Neural progenitor cell (in vitro differentiated cells): Measurements from ENCODE around the gene ALK.

Source experiments
- EZH2 ChIP-seq: fragments of 200-600 bp; sonication (generic); IDR thresholded peaks from 2 replicates; pipeline ENCODE4 v1.6.1; 2017; ENCODE audit warnings: antibody characterized with exemption, mild to moderate bottlenecking, moderate library complexity
- EZH2phosphoT487 ChIP-seq: fragments of 200-600 bp; sonication (generic); IDR thresholded peaks from 2 replicates; pipeline ENCODE4 v1.6.1; 2017; ENCODE audit warnings: antibody characterized with exemption
- TF ChIP-seq, protein P1 (sequence below): fragments of 200-600 bp; sonication (generic); IDR thresholded peaks from 2 replicates; pipeline ENCODE4 v1.5.1; 2017; ENCODE audit warnings: antibody characterized with exemption, mild to moderate bottlenecking

DNA sequence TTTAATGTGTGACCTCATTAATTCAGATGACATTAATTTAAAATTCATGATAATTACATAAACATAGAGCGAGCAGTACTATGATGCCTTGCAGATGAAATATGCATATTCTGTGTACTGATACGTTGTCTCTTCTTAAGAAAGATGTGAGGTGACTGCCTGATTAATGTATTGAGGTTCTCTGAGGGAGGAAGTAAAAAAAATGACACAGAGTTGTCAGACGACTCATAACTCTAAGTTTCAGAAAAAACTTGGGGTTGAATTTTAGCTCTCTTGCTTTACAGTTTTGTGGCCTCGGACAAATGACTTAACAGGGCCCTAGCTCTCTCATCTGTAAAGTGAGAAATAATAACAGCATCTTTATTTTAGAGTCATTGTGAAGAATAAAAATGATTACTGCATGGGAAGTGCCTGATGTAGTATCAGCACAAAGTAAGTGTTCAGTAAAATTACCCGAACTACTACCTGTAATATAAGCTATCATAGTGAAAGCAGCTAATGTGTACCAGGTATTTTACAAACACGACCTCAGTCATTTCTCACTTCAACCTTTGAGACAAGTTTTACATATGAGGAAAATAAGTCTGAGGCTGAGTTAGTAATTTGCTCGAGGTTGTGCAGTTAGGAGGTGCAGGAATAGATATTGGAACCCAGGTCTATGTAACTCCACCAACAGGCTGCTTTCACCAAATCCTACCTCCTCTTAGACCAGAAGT lies 65.3 kb downstream of the ALK start:
- TF ChIP-seq, protein P1, sequence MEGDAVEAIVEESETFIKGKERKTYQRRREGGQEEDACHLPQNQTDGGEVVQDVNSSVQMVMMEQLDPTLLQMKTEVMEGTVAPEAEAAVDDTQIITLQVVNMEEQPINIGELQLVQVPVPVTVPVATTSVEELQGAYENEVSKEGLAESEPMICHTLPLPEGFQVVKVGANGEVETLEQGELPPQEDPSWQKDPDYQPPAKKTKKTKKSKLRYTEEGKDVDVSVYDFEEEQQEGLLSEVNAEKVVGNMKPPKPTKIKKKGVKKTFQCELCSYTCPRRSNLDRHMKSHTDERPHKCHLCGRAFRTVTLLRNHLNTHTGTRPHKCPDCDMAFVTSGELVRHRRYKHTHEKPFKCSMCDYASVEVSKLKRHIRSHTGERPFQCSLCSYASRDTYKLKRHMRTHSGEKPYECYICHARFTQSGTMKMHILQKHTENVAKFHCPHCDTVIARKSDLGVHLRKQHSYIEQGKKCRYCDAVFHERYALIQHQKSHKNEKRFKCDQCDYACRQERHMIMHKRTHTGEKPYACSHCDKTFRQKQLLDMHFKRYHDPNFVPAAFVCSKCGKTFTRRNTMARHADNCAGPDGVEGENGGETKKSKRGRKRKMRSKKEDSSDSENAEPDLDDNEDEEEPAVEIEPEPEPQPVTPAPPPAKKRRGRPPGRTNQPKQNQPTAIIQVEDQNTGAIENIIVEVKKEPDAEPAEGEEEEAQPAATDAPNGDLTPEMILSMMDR: no peak
- TF ChIP-seq EZH2: no peak
- no peak for TF ChIP-seq EZH2phosphoT487
